Mesendoderm (in vitro differentiated cells): Measurements from ENCODE around the gene RFX4.

Experiments used
- DNase-seq: peaks from one replicate; pipeline ENCODE4 v3.0.0; 2013
- H2AK5ac ChIP-seq: 2 replicates; pipeline ENCODE4 v1.6.1; 2013; ENCODE audit warnings: low read length, inconsistent platforms
- H2BK120ac ChIP-seq: 2 replicates; pipeline ENCODE4 v1.6.1; 2013; ENCODE audit warnings: low read depth, mild to moderate bottlenecking, low read length, moderate library complexity, mixed read lengths
- H2BK15ac ChIP-seq: replicated peaks from 2 replicates; pipeline ENCODE4 v1.6.1; 2013; ENCODE audit warnings: low read depth, mild to moderate bottlenecking, moderate library complexity
- H2BK5ac ChIP-seq: 2 replicates; pipeline ENCODE4 v1.6.1; 2013; ENCODE audit warnings: low read length, inconsistent platforms
- H3K18ac ChIP-seq: 2 replicates; pipeline ENCODE4 v1.6.1; 2013; ENCODE audit warnings: mild to moderate bottlenecking, low read length, mixed read lengths
- H3K23ac ChIP-seq: one replicate; pipeline ENCODE4 v1.6.1; 2013; ENCODE audit warnings: low read length
- H3K27ac ChIP-seq: 2 replicates; pipeline ENCODE4 v1.5.1; 2013; ENCODE audit warnings: low read depth, mild to moderate bottlenecking, inconsistent platforms, low read length, moderate library complexity
- H3K27me3 ChIP-seq: 2 replicates; pipeline ENCODE4 v1.6.1; 2013; ENCODE audit warnings: low read length, control low read depth, mild to moderate bottlenecking, inconsistent platforms; ENCODE audit not compliant: insufficient read depth, poor library complexity
- H3K36me3 ChIP-seq: 2 replicates; pipeline ENCODE4 v1.6.1; 2013; ENCODE audit warnings: low read length, inconsistent platforms; ENCODE audit not compliant: control insufficient read depth, insufficient read depth
- H3K4ac ChIP-seq: one replicate; pipeline ENCODE4 v1.6.1; 2013; ENCODE audit warnings: low read depth, mild to moderate bottlenecking, low read length, moderate library complexity
- H3K4me1 ChIP-seq: 2 replicates; pipeline ENCODE4 v1.6.1; 2013; ENCODE audit warnings: low read depth, low read length, inconsistent platforms; ENCODE audit not compliant: control insufficient read depth
- H3K4me2 ChIP-seq: 2 replicates; pipeline ENCODE4 v1.6.1; 2013; ENCODE audit warnings: low read length
- H3K4me3 ChIP-seq: 2 replicates; pipeline ENCODE4 v1.5.1; 2013; ENCODE audit warnings: mild to moderate bottlenecking, low read length
- H3K56ac ChIP-seq: one replicate; pipeline ENCODE4 v1.6.1; 2013; ENCODE audit warnings: low read length
- H3K79me1 ChIP-seq: 2 replicates; pipeline ENCODE4 v1.6.1; 2013; ENCODE audit warnings: low read length, inconsistent platforms
- H3K79me2 ChIP-seq: 2 replicates; pipeline ENCODE4 v1.6.1; 2013; ENCODE audit warnings: mild to moderate bottlenecking, low read length; ENCODE audit not compliant: control insufficient read depth, insufficient read depth
- H3K9ac ChIP-seq: 2 replicates; pipeline ENCODE4 v1.6.1; 2013; ENCODE audit warnings: low read length, inconsistent platforms
- H4K5ac ChIP-seq: one replicate; pipeline ENCODE4 v1.6.1; 2013; ENCODE audit warnings: low read length
- H4K8ac ChIP-seq: one replicate; pipeline ENCODE4 v1.6.1; 2013; ENCODE audit warnings: low read depth, mild to moderate bottlenecking, control low read depth, low read length, moderate library complexity
- WGBS: extraction: QIAGEN DNeasy Blood & Tissue Kit; methylation state at CpG from one replicate; pipeline ENCODE4 v1.1.7; 2013; ENCODE audit warnings: low lambda C conversion rate, missing lambda C conversion rate; ENCODE audit not compliant: insufficient coverage; ENCODE audit errors: extremely low coverage; 5-methylcytosine and 5-hydroxymethylcytosine counted together

The RFX4 gene

DNA sequence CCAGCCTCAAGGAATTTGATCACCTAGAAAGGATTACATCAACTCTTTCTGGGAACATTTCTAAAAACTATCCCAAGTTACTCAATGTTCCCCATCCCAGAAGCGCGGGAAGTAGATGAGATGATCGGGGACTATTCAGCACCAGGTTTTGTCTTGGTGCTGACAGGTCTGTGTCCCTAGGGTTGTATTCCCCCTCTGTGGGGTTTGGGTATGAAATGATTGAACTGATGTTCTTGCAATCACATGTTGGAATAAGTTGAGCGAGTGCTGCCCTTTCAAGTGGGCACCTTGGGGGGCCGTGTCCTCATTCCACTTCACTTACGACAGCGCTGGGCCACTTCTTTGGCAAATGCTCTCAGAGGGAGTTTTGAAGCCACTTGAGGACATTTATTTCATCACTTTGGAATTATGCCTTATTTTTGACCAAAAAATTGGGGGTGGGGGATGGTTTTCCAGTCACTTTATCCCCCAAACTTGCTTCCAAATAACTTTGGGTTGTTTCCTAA, 69.8 kb downstream of the RFX4 start:
- H3K9ac ChIP-seq = no peak overlapping the region
- no peak overlapping the region for H4K5ac ChIP-seq
- H3K36me3 ChIP-seq = no peaks in the 10 kb centered on the region
- H3K4me2 ChIP-seq = no peak overlapping the region
- H3K4me3 ChIP-seq = no peak overlapping the region
- H2BK120ac ChIP-seq = no peak overlapping the region
- no peaks in the 10 kb centered on the region for H3K79me1 ChIP-seq
- no peak overlapping the region for H3K4ac ChIP-seq
- H3K79me2 ChIP-seq = no peaks in the 10 kb centered on the region
- H2BK15ac ChIP-seq = no peak overlapping the region
- H4K8ac ChIP-seq = no peak overlapping the region
- no peaks in the 10 kb centered on the region for H3K4me1 ChIP-seq
- no peak overlapping the region for H3K18ac ChIP-seq
- no peak overlapping the region for H2BK5ac ChIP-seq
- no peak overlapping the region for H3K23ac ChIP-seq
- H2AK5ac ChIP-seq = no peak overlapping the region
- no peaks in the 10 kb centered on the region for H3K27me3 ChIP-seq
- H3K27ac ChIP-seq = no peak overlapping the region
- DNase-seq = no peak
- H3K56ac ChIP-seq = no peak overlapping the region
- WGBS = no CpG with 5 or more reads among the region's 7 CpGs

DNA sequence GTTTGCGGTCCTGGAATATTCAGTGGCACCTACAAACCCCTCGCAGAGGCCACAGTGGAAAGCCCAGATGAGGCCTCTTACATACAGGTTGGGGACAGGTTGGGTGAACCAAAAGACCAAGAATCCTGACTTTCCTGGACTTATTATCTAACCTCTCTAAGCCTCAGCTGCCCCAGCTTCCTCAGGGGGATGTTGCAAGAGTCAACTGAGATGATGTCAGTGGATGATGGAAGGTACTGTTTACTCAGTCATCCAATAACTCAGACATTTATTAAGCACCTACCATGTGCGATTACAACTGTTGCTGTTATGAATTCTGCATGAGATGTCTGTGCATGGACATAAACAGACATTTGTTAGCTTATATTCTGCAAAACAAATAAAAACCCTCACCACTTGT, 72.8 kb downstream of the RFX4 start:
- H3K27me3 ChIP-seq = no peaks in the 10 kb centered on the region
- no peaks in the 10 kb centered on the region for H3K79me2 ChIP-seq
- no peak overlapping the region for H3K23ac ChIP-seq
- no peaks in the 10 kb centered on the region for H3K4me1 ChIP-seq
- H3K36me3 ChIP-seq = no peaks in the 10 kb centered on the region
- no peak overlapping the region for H2BK15ac ChIP-seq
- no peak overlapping the region for H2AK5ac ChIP-seq
- no peak overlapping the region for H3K18ac ChIP-seq
- H3K4ac ChIP-seq = no peak overlapping the region
- no peaks in the 10 kb centered on the region for H3K79me1 ChIP-seq
- H2BK120ac ChIP-seq = no peak overlapping the region
- no peak overlapping the region for H3K27ac ChIP-seq
- WGBS = no CpG with 5 or more reads among the region's 3 CpGs
- H3K56ac ChIP-seq = no peak overlapping the region
- H4K8ac ChIP-seq = no peak overlapping the region
- no peak for DNase-seq
- no peak overlapping the region for H3K4me2 ChIP-seq
- H3K4me3 ChIP-seq = no peak overlapping the region
- no peak overlapping the region for H3K9ac ChIP-seq
- H2BK5ac ChIP-seq = no peak overlapping the region
- H4K5ac ChIP-seq = no peak overlapping the region

DNA sequence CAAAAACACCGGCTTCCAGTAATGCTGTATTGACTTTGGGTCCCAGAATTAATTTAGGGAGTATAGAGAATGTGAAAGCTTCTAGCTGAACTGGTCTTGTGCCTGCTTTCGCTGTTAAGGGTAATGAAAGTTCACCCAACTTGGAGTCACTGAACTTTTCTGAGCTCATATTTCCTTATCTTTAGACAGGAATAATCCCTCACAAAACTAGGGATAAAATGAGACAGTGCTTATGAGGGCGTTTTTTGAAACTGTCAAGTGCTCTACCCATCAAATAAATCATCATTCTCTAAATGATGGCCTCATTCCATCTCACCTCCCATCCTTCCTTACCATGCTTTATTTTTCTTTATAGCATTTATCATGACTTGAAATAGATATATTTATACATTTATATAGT, 74.7 kb downstream of the RFX4 start:
- Histone ChIP-seq H2AK5ac (no peak overlapping the region), H2BK15ac (no peak overlapping the region), H3K56ac (no peak overlapping the region), H3K18ac (no peak overlapping the region), H4K5ac (no peak overlapping the region), H2BK120ac (no peak overlapping the region), H3K4me2 (no peak overlapping the region), H3K4ac (no peak overlapping the region), H3K79me2 (no peaks in the 10 kb centered on the region), H3K27ac (no peak overlapping the region), H3K79me1 (no peaks in the 10 kb centered on the region), H3K4me1 (no peaks in the 10 kb centered on the region), H3K4me3 (no peak overlapping the region), H2BK5ac (no peak overlapping the region), H3K23ac (no peak overlapping the region), H4K8ac (no peak overlapping the region), H3K9ac (no peak overlapping the region), H3K36me3 (no peaks in the 10 kb centered on the region), H3K27me3 (no peaks in the 10 kb centered on the region)
- WGBS = no CpG with 5 or more reads among the region's 3 CpGs
- no peak for DNase-seq

DNA sequence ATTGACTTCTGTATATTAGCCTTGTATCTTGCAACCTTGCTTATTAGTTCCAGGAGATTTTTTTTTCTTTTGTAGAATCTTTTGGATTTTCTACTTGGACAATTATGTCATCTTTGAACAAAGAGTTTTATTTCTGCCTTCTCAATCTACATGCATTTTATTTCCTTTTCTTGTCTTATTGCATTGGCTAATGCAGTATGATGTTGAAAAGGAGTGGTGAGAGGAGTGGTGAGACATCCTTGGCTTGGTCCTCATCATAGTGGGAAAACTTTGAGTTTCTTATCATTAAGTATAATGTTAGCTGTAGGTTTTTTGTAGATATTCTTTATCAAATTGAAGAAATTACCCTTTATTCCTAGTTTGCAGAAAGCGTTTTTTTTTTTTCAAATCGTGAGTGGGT, 80.6 kb downstream of the RFX4 start:
- H3K36me3 ChIP-seq = no peaks in the 10 kb centered on the region

DNA sequence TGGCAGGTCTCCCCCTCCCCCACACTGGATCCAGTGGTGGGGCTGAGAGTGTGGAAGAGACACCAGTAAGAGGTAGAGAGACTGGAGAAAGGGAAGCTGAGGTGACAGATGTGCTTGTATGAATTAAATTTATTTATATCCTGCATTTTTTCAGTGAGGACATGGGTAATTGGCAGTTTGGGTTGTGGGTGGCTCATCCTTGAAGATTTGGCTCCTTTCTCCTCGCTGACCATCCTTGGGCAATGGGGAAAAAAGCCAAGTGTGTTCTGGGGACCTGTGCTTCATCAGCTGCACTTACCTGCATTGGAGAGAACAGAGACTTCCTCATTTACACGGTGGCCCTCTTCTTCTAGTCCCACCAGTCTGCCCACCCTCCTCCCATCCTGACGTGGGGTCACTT, 86.4 kb downstream of the RFX4 start:
- no peaks in the 10 kb centered on the region for H3K4me1 ChIP-seq

More for the DNA sequence above, 80.6 kb downstream of the RFX4 start:
- Histone ChIP-seq H3K79me2 (no peaks in the 10 kb centered on the region), H3K4me3 (no peak overlapping the region), H3K4me1 (no peaks in the 10 kb centered on the region), H3K9ac (no peak overlapping the region), H2BK120ac (no peak overlapping the region), H2AK5ac (no peak overlapping the region), H3K4me2 (no peak overlapping the region), H3K23ac (no peak overlapping the region), H4K5ac (no peak overlapping the region), H3K4ac (no peak overlapping the region), H3K27ac (no peak overlapping the region), H3K56ac (no peak overlapping the region), H2BK15ac (no peak overlapping the region), H3K27me3 (no peaks in the 10 kb centered on the region), H4K8ac (no peak overlapping the region), H2BK5ac (no peak overlapping the region), H3K18ac (no peak overlapping the region), H3K79me1 (no peaks in the 10 kb centered on the region)
- no peak for DNase-seq
- WGBS = no CpG with 5 or more reads among the region's 2 CpGs

DNA sequence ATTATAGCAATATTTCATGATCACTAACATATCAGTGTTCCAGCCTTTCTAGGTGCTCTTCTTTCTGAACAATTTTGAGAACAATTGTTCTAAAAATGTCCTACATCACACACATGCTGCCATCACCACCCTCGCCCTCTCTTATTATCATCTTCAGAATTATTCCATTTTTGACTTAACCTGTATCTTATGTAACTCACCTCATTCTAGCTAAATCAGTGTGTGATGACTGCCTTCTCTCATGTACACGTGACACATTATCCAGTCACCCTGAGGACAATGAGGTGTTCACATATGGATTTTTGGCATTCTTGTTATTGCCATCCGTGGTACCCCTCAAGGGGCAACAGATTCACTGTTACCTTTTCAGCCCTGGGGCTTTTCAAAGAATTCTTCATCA, 87.3 kb downstream of the RFX4 start:
- no CpG with 5 or more reads among the region's 3 CpGs for WGBS
- H4K5ac ChIP-seq = no peak overlapping the region
- H3K4ac ChIP-seq = no peak overlapping the region
- H3K18ac ChIP-seq = no peak overlapping the region
- H2AK5ac ChIP-seq = no peak overlapping the region
- no peak overlapping the region for H3K56ac ChIP-seq
- no peak overlapping the region for H3K23ac ChIP-seq
- H3K36me3 ChIP-seq = no peaks in the 10 kb centered on the region
- no peaks in the 10 kb centered on the region for H3K79me2 ChIP-seq
- no peaks in the 10 kb centered on the region for H3K79me1 ChIP-seq
- no peak overlapping the region for H3K4me2 ChIP-seq
- H3K9ac ChIP-seq = no peak overlapping the region
- no peak overlapping the region for H4K8ac ChIP-seq
- no peaks in the 10 kb centered on the region for H3K4me1 ChIP-seq
- H3K4me3 ChIP-seq = no peak overlapping the region
- H2BK15ac ChIP-seq = no peak overlapping the region
- no peak for DNase-seq
- no peak overlapping the region for H2BK120ac ChIP-seq
- H2BK5ac ChIP-seq = no peak overlapping the region
- H3K27ac ChIP-seq = no peak overlapping the region
- H3K27me3 ChIP-seq = no peaks in the 10 kb centered on the region

More for the DNA sequence above, 86.4 kb downstream of the RFX4 start:
- Histone ChIP-seq H4K8ac (no peak overlapping the region), H3K56ac (no peak overlapping the region), H2AK5ac (no peak overlapping the region), H3K4ac (no peak overlapping the region), H3K23ac (no peak overlapping the region), H4K5ac (no peak overlapping the region), H2BK5ac (no peak overlapping the region), H3K79me2 (no peaks in the 10 kb centered on the region), H3K79me1 (no peaks in the 10 kb centered on the region), H3K9ac (no peak overlapping the region), H2BK15ac (no peak overlapping the region), H3K27ac (no peak overlapping the region), H3K18ac (no peak overlapping the region), H3K4me2 (no peak overlapping the region), H3K36me3 (no peaks in the 10 kb centered on the region), H3K4me3 (no peak overlapping the region), H3K27me3 (no peaks in the 10 kb centered on the region), H2BK120ac (no peak overlapping the region)
- WGBS = no CpG with 5 or more reads among the region's 3 CpGs
- no peak for DNase-seq
